Measurements from ENCODE around the gene VAV2. TPM values are rescaled to one million over a fixed set of nuclear protein-coding genes. Genes with fewer than 3 reads are reported as not detected.

The VAV2 gene
- total and polyA plus RNA-seq, 5 donors: 4.7 to 11.4 (median 7.4) TPM

DNA sequence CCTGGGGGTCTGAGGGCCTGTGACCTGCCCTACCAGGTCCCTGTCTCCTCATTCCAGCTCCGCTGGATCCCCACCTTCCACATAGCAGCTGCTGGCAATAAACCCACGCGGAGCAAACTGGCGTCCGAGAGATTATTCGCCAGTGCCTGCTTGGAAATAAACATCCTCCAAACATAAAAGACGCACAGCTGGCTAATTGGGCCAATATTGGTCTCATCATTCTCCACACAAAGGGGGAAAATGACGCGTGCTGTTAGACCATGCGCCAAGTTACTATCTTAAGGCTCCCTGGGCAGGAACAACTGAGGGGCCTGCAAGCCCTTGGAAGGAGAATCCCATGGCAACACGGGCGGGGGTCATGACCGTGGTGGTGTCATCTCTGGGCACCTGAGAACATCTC, 180.7 kb downstream of the VAV2 start:
- intact Hi-C loops (cut with DNase I): no loop called here
- ATAC-seq: no peak
- Histone ChIP-seq H3K4me3 (ENCODE audit: low read length) (no peak overlapping the region), H3K4me1 (ENCODE audit: control insufficient read depth, insufficient read depth, low read length) (peaks cover 4% of the 10 kb centered on the region), H3K27me3 (ENCODE audit: control insufficient read depth, insufficient read depth) (no peaks in the 10 kb centered on the region), H3K27ac (ENCODE audit: low read length) (no peak overlapping the region), H3K9me3 (ENCODE audit: control insufficient read depth, low read length) (no peaks in the 10 kb centered on the region)
- peak in 1 of 3 donors; percentile 19 for DNase-seq
- WGBS: 93% methylated on average over 13 of the region's 13 CpGs

DNA sequence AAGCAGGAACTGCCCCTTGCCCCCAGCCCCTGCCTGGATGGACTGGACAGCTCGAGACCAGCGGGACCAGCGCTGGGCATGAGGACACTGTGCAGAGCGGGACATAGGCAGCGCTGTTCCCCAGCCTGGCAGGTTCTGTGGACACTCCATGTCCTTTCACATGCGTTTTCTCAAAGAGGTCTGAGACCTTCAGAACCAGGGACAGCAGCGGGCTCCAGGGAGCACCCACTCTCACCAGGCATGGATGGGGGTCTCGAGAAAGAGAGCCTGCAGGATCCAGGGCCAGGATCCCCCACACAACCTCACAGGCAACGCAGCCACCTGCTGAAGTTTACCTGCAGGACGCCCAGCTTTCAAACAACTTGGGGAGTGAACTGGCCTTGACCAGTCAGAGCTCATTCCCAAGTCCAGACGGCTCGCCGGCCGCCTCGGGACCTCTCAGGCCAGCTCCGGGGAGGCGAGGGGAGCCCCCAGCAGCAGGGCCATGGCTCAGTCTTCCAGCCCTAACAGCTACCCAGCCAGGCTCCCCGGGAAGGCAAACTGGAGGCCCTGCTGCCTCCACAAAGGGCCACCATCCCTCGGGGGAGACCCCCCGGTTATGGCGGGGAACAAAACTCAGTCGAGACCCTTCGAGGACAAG, 181.4 kb downstream of the VAV2 start:
- no peaks in the 10 kb centered on the region for H3K27me3 ChIP-seq (ENCODE audit: control insufficient read depth, insufficient read depth)
- intact Hi-C loops (cut with DNase I): no loop called here
- H3K27ac ChIP-seq (ENCODE audit: low read length): no peak overlapping the region
- ATAC-seq: no peak
- WGBS: 92% methylated on average over 23 of the region's 23 CpGs
- peak in 1 of 3 donors; percentile 23 for DNase-seq
- peaks cover 4% of the 10 kb centered on the region for H3K4me1 ChIP-seq (ENCODE audit: control insufficient read depth, insufficient read depth, low read length)
- H3K9me3 ChIP-seq (ENCODE audit: control insufficient read depth, low read length): no peaks in the 10 kb centered on the region
- no peak overlapping the region for H3K4me3 ChIP-seq (ENCODE audit: low read length)

DNA sequence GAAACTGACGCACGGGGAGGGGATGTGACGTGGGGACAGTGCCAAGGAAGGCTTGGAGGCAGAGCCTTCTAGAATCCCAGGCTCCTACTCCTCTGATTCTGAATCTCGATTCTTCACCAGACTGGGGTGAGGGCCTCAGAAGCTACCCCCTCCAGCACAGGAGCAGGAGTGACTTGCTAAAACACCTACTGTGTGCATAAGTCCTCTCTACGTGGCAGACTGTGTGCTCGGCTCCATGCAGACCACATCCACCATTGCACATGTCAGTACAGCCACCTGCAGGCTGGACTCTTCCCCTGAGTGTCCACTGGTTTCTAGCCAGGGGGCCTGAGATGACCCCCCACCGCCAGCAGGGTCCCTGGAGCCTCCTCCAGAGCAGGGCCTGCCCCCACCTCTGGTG, 182.8 kb downstream of the VAV2 start:
- Histone ChIP-seq H3K27me3 (ENCODE audit: control insufficient read depth, insufficient read depth) (no peaks in the 10 kb centered on the region), H3K4me1 (ENCODE audit: control insufficient read depth, insufficient read depth, low read length) (no peaks in the 10 kb centered on the region), H3K4me3 (ENCODE audit: low read length) (no peak overlapping the region), H3K9me3 (ENCODE audit: control insufficient read depth, low read length) (no peaks in the 10 kb centered on the region), H3K27ac (ENCODE audit: low read length) (no peak overlapping the region)
- ATAC-seq (no peak), DNase-seq (no peak)
- intact Hi-C loops (cut with DNase I): no loop called here
- 82% methylated on average over 7 of the region's 7 CpGs for WGBS

DNA sequence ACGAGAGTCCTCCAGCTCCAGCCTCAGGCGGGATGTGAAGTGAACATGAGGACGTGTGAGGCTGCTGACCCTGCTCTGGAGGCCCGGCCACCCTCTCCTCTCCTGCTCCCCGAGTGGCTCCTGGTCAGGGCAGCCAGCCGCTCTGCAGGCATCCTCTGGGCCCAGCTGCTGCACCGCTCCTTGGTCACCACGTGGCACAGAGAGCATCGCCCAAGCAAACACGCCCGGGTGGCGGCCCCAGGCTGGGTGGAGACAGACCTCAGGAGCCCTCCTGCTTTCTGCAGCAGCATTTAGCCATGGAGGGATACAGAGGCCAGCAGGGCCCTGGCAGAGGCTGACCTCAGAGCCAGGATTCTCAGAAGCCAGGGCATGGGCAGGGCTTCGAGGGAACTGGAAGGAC, 184.3 kb downstream of the VAV2 start:
- 95% methylated on average over 13 of the region's 13 CpGs for WGBS
- peak in 1 of 3 donors; percentile 32 for DNase-seq
- H3K4me1 ChIP-seq (ENCODE audit: control insufficient read depth, insufficient read depth, low read length): no peaks in the 10 kb centered on the region

DNA sequence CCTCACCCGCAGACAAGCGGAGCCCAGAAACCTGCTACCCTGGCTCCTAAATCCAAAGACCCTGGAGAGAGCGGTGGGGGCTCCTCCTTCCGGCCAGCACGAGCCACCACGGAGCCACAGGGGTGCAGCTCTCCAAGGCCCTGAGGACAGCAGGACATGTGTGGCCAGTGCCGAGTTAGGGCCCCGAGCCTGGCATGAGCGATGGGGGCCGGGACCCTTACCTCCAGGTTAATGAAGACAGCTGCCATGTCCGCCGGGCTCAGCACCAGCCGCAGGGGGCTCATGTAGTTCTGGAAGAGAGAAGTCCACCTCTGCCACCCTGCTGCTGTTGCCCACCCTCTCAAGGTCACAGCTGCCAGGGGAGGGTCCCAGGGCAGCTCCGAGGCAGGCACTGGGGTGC, 185.1 kb downstream of the VAV2 start:
- Histone ChIP-seq H3K27ac (ENCODE audit: low read length) (no peak overlapping the region), H3K27me3 (ENCODE audit: control insufficient read depth, insufficient read depth) (no peaks in the 10 kb centered on the region), H3K4me3 (ENCODE audit: low read length) (no peak overlapping the region), H3K9me3 (ENCODE audit: control insufficient read depth, low read length) (no peaks in the 10 kb centered on the region), H3K4me1 (ENCODE audit: control insufficient read depth, insufficient read depth, low read length) (no peaks in the 10 kb centered on the region)
- DNase-seq (peak in 1 of 3 donors; percentile 41), ATAC-seq (no peak)
- WGBS: 96% methylated on average over 14 of the region's 14 CpGs
- intact Hi-C loops (cut with DNase I): no loop called here

More for the DNA sequence above, 184.3 kb downstream of the VAV2 start:
- Histone ChIP-seq H3K27me3 (ENCODE audit: control insufficient read depth, insufficient read depth) (no peaks in the 10 kb centered on the region), H3K4me3 (ENCODE audit: low read length) (no peak overlapping the region), H3K9me3 (ENCODE audit: control insufficient read depth, low read length) (no peaks in the 10 kb centered on the region), H3K27ac (ENCODE audit: low read length) (no peak overlapping the region)
- intact Hi-C loops (cut with DNase I): no loop called here
- ATAC-seq: no peak

DNA sequence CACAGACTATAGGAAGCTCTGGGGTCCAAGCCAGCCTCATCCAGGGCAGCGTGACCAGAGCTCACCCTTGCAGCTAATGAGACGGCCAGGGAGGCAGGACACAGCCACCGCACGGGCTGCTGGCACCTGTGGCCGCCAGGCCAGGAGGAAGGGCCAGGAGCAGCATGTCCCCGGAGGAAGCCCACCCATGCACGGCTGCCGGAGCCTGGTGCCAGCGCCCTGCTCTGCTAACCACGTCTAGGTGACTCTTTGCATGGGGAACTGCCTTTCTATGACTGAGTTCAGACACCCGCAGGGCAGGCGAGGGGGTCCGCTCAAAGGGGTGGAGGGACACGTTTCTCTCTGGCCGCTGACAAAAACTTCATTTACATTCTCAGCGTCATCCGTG, 185.5 kb downstream of the VAV2 start:
- Histone ChIP-seq H3K27ac (ENCODE audit: low read length) (no peak overlapping the region), H3K9me3 (ENCODE audit: control insufficient read depth, low read length) (no peaks in the 10 kb centered on the region), H3K4me3 (ENCODE audit: low read length) (no peak overlapping the region), H3K4me1 (ENCODE audit: control insufficient read depth, insufficient read depth, low read length) (no peaks in the 10 kb centered on the region), H3K27me3 (ENCODE audit: control insufficient read depth, insufficient read depth) (no peaks in the 10 kb centered on the region)
- intact Hi-C loops (cut with DNase I): no loop called here
- ATAC-seq: no peak
- WGBS: 95% methylated on average over 17 of the region's 17 CpGs
- peak in 1 of 3 donors; percentile 18 for DNase-seq

DNA sequence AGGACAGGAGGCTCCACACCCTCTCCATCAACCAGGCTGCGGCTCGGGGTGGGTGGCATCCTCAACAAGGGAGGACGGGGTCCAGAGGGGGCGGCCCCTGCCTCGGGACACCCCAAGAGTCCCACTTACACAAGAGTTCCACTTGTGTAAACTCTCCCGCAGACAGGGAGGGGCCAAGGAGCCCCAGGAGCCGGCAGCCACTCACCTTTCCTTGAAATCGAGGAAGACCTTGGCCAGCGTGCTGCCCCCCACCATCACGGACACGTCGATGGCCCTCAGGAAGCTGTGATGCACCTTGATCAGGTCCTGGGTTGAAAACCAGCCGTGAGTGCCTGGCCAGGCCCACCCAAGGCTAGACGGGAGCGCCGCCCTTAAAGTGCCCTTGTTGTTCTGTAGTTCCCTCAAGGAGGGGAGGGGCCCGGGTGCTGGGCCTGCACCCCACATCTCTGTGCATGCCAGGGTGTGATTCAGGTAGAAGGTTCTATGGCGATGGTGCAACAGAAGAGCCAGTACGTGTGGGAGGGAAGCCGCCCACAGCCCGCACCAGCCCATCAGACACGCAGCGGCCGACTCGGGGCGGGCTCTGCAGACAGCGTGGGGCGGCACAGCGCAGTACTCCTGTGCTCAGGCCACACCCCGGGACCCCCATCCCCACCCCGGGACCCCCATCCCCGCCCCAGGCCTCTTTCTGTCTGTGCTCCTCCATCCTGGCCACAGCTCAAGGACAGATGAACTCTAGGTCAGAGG, 186.1 kb downstream of the VAV2 start:
- no peak for ATAC-seq
- peak in 1 of 3 donors; percentile 18 for DNase-seq
- intact Hi-C loops (cut with DNase I): no loop called here
- 96% methylated on average over 32 of the region's 32 CpGs for WGBS
- Histone ChIP-seq H3K27me3 (ENCODE audit: control insufficient read depth, insufficient read depth) (no peaks in the 10 kb centered on the region), H3K4me3 (ENCODE audit: low read length) (no peak overlapping the region), H3K27ac (ENCODE audit: low read length) (no peak overlapping the region), H3K9me3 (ENCODE audit: control insufficient read depth, low read length) (no peaks in the 10 kb centered on the region), H3K4me1 (ENCODE audit: control insufficient read depth, insufficient read depth, low read length) (no peaks in the 10 kb centered on the region)

DNA sequence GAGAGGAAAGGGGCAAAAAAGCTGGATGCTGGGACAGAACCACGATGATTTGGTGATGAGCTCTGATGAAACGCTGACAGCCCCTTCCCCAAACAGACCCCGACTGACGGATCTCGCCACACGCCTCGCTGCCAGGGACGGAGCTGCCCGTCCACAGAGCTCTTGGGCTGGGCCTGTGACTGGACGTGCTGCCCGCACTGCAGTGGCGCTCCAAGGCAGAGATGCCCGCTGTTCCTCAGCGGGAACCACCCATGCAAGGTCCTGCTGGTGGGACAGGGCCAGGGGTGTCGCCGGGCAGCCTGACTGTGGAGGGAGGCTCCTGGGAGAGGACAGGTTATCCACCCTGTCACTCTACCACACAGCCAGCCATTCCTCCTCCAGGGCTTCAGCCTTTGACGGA, 187.9 kb downstream of the VAV2 start:
- ATAC-seq (no peak), DNase-seq (no peak)
- H3K4me1 ChIP-seq (ENCODE audit: control insufficient read depth, insufficient read depth, low read length): no peaks in the 10 kb centered on the region
- H3K4me3 ChIP-seq (ENCODE audit: low read length): no peak overlapping the region
- intact Hi-C loops (cut with DNase I): no loop called here
- no peaks in the 10 kb centered on the region for H3K9me3 ChIP-seq (ENCODE audit: control insufficient read depth, low read length)
- 92% methylated on average over 17 of the region's 17 CpGs for WGBS
- no peak overlapping the region for H3K27ac ChIP-seq (ENCODE audit: low read length)
- H3K27me3 ChIP-seq (ENCODE audit: control insufficient read depth, insufficient read depth): no peaks in the 10 kb centered on the region

DNA sequence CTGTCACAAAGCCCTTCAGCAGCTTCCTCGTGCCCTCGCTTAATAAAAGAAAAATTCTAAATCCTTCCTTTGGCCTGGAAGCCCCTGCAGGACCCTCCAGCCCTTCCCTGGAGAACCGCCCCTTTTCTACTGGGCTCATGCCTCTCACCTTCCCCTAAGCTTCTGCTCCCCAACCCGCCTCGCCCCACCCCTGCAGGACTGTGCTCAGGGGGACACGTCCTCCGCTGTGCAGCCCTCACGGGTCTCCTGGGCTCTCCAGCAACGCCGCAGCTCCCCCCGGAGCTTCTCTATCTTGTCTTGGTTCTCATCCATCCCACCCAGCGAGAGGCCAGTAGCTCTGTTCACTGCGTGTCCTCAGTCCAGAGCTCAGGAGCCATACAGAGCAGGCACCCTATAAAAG, 188.4 kb downstream of the VAV2 start:
- no peak for DNase-seq
- no peak overlapping the region for H3K27ac ChIP-seq (ENCODE audit: low read length)
- no peak overlapping the region for H3K4me3 ChIP-seq (ENCODE audit: low read length)
- H3K27me3 ChIP-seq (ENCODE audit: control insufficient read depth, insufficient read depth): no peaks in the 10 kb centered on the region
- no peaks in the 10 kb centered on the region for H3K4me1 ChIP-seq (ENCODE audit: control insufficient read depth, insufficient read depth, low read length)
- no peaks in the 10 kb centered on the region for H3K9me3 ChIP-seq (ENCODE audit: control insufficient read depth, low read length)
- WGBS: 93% methylated on average over 13 of the region's 13 CpGs
- intact Hi-C loops (cut with DNase I): no loop called here
- no peak for ATAC-seq

DNA sequence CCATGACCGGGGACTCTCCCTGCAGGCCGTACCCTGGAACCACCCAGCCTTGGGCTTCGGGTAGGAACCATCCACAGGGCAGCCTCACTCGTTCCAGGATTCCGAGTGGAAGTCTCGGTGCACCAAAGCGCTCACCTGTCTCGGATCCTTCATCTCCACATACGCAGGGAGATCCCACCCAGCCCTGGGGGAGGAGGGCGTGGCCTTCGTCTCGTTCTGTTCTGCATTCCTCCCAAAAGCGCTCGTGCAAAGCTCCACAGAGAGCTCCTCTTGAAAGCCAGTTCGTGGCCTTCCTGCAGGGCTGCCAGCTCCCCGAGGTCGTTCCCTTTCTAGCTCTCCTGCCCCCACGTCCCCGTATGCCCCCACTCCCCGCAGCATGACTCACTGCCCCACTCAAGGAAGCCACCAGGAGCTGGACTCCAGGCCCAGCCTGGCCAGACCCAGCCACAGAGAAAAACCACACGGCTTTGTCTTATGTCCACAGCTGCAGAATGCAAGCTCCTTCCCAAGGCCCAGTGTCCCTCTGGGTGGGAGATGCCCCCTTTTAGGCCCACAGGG, 189.0 kb downstream of the VAV2 start:
- WGBS: 71% methylated on average over 21 of the region's 21 CpGs
- ATAC-seq (no peak), DNase-seq (no peak)
- Histone ChIP-seq H3K9me3 (ENCODE audit: control insufficient read depth, low read length) (no peaks in the 10 kb centered on the region), H3K4me3 (ENCODE audit: low read length) (no peak overlapping the region), H3K27ac (ENCODE audit: low read length) (no peak overlapping the region), H3K4me1 (ENCODE audit: control insufficient read depth, insufficient read depth, low read length) (no peaks in the 10 kb centered on the region), H3K27me3 (ENCODE audit: control insufficient read depth, insufficient read depth) (no peaks in the 10 kb centered on the region)
- intact Hi-C loops (cut with DNase I): no loop called here

DNA sequence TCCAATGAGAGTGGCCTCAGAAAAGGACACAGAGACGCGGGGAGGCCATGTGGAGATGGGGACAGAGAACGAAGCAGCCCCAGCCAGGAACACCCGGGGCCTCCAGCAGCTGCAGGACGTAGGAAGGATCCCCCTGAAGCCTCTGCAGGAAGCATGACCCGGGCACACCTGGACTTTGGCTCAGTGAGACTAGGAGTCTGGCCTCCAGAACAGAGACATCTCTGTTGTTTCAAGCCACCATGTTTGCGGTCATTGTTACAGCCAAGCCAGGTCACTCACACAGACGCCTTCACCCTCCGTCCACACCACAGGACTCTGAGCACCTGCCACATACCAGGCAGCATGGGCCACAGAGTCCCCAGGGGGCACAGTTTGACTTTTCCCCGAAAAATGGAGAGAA, 190.4 kb downstream of the VAV2 start:
- no peaks in the 10 kb centered on the region for H3K27me3 ChIP-seq (ENCODE audit: control insufficient read depth, insufficient read depth)
- DNase-seq (no peak), ATAC-seq (no peak)
- 89% methylated on average over 10 of the region's 10 CpGs for WGBS
- H3K4me1 ChIP-seq (ENCODE audit: control insufficient read depth, insufficient read depth, low read length): no peaks in the 10 kb centered on the region
- no peaks in the 10 kb centered on the region for H3K9me3 ChIP-seq (ENCODE audit: control insufficient read depth, low read length)
- intact Hi-C loops (cut with DNase I): no loop called here
- H3K4me3 ChIP-seq (ENCODE audit: low read length): no peak overlapping the region
- no peak overlapping the region for H3K27ac ChIP-seq (ENCODE audit: low read length)

All from right cardiac atrium (tissue), 5 donors.